Prostate gland (tissue), 2 donors: ENCODE data around the gene ANKRD23. TPM values are rescaled to one million over a fixed set of nuclear protein-coding genes. Genes with fewer than 3 reads are reported as not detected.

Experiments used
- DNase-seq: peaks from one replicate; pipeline ENCODE4 v3.0.0-alpha.2; 2019; ENCODE audit warnings: low spot score
- H3K27ac ChIP-seq, 2 donors: fragments of 200-600 bp; sonication (generic); 2 replicates each; pipeline ENCODE4 v1.5.1; 2017 to 2019
- H3K27me3 ChIP-seq: fragments of 200-600 bp; sonication (generic); replicated peaks from 2 replicates; pipeline ENCODE4 v1.5.1; 2019; ENCODE audit not compliant: insufficient read depth
- H3K36me3 ChIP-seq, 2 donors: fragments of 200-600 bp; sonication (generic); 1 replicate in 1 of 2; 2 replicates in 1 of 2; pipeline versions ENCODE4 v1.5.1 to v1.8.1; 2017 to 2019
- H3K4me1 ChIP-seq: fragments of 200-600 bp; sonication (generic); replicated peaks from 2 replicates; pipeline ENCODE4 v1.5.1; 2019
- H3K4me3 ChIP-seq, 2 donors: fragments of 200-600 bp; sonication (generic); 2 replicates each; pipeline ENCODE4 v1.5.1; 2017 to 2019
- H3K9me3 ChIP-seq: fragments of 200-600 bp; sonication (generic); 2 replicates; pipeline ENCODE4 v1.5.1; 2017
- POLR2A ChIP-seq: fragments of 450-650 bp; IDR thresholded peaks from one replicate; pipeline ENCODE4 v1.6.1; 2016; ENCODE audit warnings: antibody characterized with exemption, mild to moderate bottlenecking
- POLR2AphosphoS5 ChIP-seq: sonication (generic); formaldehyde crosslinking; IDR thresholded peaks from one replicate; pipeline ENCODE4 v1.6.1; 2017; ENCODE audit warnings: antibody characterized with exemption
- WGBS: methylation state at CpG from one replicate; pipeline ENCODE4 v1.1.5; 2018; 5-methylcytosine and 5-hydroxymethylcytosine counted together
- intact Hi-C: fragments of 100-400 bp; cut with DNase I; formaldehyde crosslinking; loops from one replicate; pipeline ENCODE4 v1.14.2; 2022
- total RNA-seq, 2 donors: library from RNA; depleted of rRNA; stranded (reverse); fragments of >200 nt; gene quantifications; one replicate each; pipeline ENCODE4 v1.1.0, GENCODE V29; 2016
- TF ChIP-seq, protein P1 (sequence below), 4 experiments: fragments of 200-600 bp in 2 of 4; fragments of 450-650 bp in 2 of 4; sonication (generic) in 2 of 4; IDR thresholded peaks; 1 replicate in 3 of 4; 2 replicates in 1 of 4; pipeline ENCODE4 v1.5.1; 2016 to 2019; ENCODE audit warnings: antibody characterized with exemption in 4 of 4, mild to moderate bottlenecking in 2 of 4, moderate library complexity in 2 of 4

The ANKRD23 gene
- total RNA-seq, 2 donors from 2014 or later: 11.4 to 15.2 TPM

DNA sequence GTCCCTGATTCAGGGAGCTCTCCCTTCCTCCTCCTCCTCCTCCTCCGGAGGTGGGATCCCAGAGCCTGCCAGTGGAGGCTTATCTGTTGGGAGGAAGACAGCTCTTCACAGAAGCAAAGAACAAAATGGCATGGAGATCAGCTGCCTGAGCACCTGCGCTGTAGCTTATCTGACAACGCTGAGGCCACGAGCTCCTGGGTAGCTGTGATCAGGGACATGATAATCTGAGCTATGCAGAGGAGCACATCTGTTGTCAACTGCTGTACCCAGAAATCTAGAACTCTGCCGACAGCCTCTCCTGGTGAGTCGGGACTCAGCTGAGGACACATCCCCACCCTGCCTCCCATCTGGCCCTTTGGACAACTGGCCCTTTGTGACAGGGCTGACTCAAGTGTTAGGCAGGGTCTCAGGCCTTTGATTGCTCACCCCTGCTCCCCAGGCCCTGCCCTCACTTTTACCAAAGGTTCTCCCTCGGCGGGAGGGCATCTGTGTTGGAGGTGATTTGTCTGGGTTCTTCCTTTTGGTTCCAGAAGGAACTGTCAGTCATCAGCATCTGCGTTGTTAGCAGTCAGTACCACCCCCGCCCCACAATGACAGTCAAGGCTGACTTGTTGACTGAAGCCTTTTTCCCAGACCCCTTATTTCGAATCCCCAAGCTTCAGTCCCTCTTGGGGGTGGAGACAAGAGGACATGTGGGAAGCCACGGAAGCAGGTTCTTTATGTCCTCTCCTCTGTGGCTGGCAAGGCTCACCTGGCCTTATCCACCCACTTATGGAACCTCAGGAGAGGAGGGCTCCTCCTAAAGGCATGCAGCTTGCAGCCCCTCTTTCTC is 33.7 kb downstream of the ANKRD23 start:
- WGBS: 82% methylated on average over 12 of the region's 12 CpGs
- H3K27ac ChIP-seq: no peak overlapping the region
- DNase-seq: no peak
- no peaks in the 10 kb centered on the region for H3K36me3 ChIP-seq
- no peak overlapping the region for H3K4me3 ChIP-seq
- intact Hi-C loops: no loop called here
- no peaks in the 10 kb centered on the region for H3K4me1 ChIP-seq
- H3K9me3 ChIP-seq: no peaks in the 10 kb centered on the region
- H3K27me3 ChIP-seq: no peaks in the 10 kb centered on the region
- TF ChIP-seq, protein P1, sequence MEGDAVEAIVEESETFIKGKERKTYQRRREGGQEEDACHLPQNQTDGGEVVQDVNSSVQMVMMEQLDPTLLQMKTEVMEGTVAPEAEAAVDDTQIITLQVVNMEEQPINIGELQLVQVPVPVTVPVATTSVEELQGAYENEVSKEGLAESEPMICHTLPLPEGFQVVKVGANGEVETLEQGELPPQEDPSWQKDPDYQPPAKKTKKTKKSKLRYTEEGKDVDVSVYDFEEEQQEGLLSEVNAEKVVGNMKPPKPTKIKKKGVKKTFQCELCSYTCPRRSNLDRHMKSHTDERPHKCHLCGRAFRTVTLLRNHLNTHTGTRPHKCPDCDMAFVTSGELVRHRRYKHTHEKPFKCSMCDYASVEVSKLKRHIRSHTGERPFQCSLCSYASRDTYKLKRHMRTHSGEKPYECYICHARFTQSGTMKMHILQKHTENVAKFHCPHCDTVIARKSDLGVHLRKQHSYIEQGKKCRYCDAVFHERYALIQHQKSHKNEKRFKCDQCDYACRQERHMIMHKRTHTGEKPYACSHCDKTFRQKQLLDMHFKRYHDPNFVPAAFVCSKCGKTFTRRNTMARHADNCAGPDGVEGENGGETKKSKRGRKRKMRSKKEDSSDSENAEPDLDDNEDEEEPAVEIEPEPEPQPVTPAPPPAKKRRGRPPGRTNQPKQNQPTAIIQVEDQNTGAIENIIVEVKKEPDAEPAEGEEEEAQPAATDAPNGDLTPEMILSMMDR (IDR thresholded peaks at IDR 0.05): no peak
- no peak for TF ChIP-seq POLR2A
- no peak for TF ChIP-seq POLR2AphosphoS5

DNA sequence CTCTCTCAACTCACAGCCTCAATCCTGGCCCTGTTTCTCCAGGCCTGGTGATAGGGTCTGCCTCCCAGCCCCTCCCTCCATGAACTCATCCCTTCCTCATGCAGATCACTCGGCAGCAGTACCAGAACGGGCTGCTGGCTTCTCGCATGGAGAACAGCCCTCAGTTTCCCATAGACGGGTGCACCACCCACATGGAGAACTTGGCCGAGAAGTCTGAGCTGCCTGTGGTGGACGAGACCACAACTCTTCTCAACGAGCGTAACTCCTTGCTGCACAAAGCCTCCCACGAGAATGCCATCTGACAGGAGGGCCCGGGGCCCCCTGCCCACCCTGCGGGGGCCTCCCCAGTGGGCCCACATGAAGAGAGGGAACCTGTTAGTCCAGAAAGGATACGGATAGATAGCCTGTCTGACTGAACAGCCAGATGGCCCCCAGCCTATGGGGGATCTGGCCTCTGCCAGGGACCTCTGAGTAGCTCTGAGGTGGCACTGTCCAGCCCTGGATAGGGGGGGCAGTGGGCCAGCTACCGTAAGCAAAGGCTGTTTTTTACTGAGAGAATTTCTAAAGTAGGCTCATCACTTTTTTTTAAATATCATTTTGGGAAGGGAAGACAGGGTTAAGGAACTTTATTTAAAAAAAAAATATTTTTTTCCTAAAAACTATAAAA is 34.5 kb downstream of the ANKRD23 start:
- intact Hi-C loops: no loop called here
- 78% methylated on average over 13 of the region's 13 CpGs for WGBS
- TF ChIP-seq POLR2A (no peak), POLR2AphosphoS5 (no peak)
- TF ChIP-seq, protein P1 (IDR thresholded peaks at IDR 0.05): no peak
- Histone ChIP-seq H3K9me3 (no peaks in the 10 kb centered on the region), H3K36me3 (no peaks in the 10 kb centered on the region), H3K4me1 (no peaks in the 10 kb centered on the region), H3K27me3 (no peaks in the 10 kb centered on the region), H3K27ac (no peak overlapping the region), H3K4me3 (no peak overlapping the region)
- no peak for DNase-seq

DNA sequence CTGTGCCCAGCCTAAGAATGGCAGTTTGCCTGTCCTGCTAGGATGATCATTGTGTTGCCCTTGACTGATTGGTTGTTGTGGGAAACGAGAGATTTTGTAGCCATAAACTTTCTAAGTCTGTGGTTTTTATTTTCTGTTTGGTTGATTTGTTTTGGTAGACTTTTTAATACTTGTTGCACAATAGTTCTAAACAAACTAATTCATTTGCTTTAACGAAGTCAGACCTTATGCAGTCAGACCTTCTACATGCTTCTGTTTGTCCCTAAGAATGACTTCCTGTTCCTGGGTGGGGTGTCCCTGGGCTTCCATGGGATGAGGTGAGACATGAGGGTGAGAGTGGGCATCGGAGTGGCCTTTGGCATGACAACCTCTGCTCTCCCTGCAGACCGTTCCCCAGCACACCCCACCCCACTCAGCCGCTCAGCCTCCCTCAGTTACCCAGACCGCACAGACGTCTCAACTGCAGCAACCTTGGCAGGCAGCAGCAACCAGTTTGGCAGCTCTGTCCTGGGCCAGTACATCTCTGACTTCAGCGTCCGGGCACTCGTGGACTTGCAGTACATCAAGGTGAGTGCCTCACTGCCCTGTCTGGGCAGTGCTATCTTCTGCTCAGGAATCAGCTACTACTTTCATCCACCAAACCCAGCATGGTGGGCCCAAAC is 35.5 kb downstream of the ANKRD23 start:
- no peaks in the 10 kb centered on the region for H3K36me3 ChIP-seq
- H3K27ac ChIP-seq: peak overlapping the region in 1 of 2 donors; percentile 15
- TF ChIP-seq POLR2AphosphoS5: peak; percentile 48
- TF ChIP-seq, protein P1 (IDR thresholded peaks at IDR 0.05): no peak
- intact Hi-C loops: no loop called here
- no peaks in the 10 kb centered on the region for H3K9me3 ChIP-seq
- H3K4me3 ChIP-seq: no peak overlapping the region
- no peaks in the 10 kb centered on the region for H3K4me1 ChIP-seq
- no peaks in the 10 kb centered on the region for H3K27me3 ChIP-seq
- WGBS: 54% methylated on average over 10 of the region's 10 CpGs
- peak; percentile 75 for DNase-seq

DNA sequence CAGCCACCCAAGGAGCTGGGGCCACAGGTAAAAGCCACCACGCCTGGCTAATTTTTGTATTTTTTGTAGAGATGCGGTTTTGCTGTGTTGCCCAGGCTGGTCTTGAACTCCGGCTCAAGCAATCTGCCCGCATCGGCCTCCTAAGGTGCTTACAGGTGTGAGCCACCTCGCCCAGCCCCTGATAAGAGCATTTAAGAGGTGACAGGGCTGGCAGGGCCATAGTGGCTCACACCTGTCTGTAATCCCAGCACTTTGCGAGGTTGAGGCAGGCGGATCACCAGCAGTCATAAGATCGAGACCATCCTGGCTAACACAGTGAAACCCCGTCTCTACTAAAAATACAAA is 36.7 kb downstream of the ANKRD23 start:
- Histone ChIP-seq H3K4me3 (no peak overlapping the region), H3K9me3 (no peaks in the 10 kb centered on the region), H3K4me1 (no peaks in the 10 kb centered on the region), H3K27ac (no peak overlapping the region), H3K36me3 (no peaks in the 10 kb centered on the region), H3K27me3 (no peaks in the 10 kb centered on the region)
- intact Hi-C loops: no loop called here
- TF ChIP-seq POLR2A (no peak), POLR2AphosphoS5 (no peak)
- TF ChIP-seq, protein P1 (IDR thresholded peaks at IDR 0.05): no peak
- no peak for DNase-seq
- 94% methylated on average over 10 of the region's 10 CpGs for WGBS
